Measurements from ENCODE around the gene GEMIN5. TPM values are rescaled to one million over a fixed set of nuclear protein-coding genes. Genes with fewer than 3 reads are reported as not detected.
"Not testable (repeated sequence)": the region's sequence is repeated elsewhere in the genome, so short reads cannot be mapped to it uniquely, and the experiment has no call there.

The GEMIN5 gene, protein sequence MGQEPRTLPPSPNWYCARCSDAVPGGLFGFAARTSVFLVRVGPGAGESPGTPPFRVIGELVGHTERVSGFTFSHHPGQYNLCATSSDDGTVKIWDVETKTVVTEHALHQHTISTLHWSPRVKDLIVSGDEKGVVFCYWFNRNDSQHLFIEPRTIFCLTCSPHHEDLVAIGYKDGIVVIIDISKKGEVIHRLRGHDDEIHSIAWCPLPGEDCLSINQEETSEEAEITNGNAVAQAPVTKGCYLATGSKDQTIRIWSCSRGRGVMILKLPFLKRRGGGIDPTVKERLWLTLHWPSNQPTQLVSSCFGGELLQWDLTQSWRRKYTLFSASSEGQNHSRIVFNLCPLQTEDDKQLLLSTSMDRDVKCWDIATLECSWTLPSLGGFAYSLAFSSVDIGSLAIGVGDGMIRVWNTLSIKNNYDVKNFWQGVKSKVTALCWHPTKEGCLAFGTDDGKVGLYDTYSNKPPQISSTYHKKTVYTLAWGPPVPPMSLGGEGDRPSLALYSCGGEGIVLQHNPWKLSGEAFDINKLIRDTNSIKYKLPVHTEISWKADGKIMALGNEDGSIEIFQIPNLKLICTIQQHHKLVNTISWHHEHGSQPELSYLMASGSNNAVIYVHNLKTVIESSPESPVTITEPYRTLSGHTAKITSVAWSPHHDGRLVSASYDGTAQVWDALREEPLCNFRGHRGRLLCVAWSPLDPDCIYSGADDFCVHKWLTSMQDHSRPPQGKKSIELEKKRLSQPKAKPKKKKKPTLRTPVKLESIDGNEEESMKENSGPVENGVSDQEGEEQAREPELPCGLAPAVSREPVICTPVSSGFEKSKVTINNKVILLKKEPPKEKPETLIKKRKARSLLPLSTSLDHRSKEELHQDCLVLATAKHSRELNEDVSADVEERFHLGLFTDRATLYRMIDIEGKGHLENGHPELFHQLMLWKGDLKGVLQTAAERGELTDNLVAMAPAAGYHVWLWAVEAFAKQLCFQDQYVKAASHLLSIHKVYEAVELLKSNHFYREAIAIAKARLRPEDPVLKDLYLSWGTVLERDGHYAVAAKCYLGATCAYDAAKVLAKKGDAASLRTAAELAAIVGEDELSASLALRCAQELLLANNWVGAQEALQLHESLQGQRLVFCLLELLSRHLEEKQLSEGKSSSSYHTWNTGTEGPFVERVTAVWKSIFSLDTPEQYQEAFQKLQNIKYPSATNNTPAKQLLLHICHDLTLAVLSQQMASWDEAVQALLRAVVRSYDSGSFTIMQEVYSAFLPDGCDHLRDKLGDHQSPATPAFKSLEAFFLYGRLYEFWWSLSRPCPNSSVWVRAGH (N-terminal part only)
- 10 to 100 TPM; 17.1 to 21.9 (median 21.5) TPM for polyA plus RNA-seq (ENCODE audit: insufficient read length in 4 of 4)

DNA sequence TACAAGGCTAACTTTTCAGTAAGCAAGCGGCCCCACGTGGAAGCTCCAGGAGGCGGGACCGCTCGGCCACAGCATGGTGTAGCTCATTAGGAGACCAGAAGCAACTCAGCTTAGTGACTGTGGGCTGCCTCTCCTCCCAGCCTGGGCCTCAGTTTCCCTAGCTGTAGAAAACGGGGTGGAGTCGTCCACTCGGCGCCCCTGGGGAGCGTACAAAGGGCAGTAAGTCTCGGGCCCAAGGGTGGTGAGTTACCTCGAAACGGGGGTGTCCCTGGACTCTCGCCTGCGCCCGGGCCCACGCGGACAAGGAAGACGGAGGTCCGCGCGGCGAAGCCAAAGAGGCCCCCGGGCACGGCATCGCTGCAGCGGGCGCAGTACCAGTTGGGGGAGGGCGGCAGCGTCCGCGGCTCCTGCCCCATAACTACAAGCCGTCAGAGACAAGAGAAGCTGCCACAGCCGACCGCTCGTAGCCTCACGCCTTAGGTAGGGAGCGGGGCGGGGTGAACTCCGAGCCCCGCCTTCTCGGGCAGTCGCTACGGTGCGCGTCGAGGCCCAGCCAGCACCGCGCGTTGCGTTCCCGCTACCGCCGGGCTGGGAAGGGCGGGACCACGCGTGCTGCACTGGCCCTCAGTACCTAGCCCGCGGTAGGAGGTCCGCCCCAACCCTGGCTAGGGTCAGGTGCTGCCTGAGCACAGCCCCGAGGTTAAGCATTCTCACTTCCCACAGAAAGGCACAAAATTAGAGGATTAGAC lies at the start of gene GEMIN5:
GEMIN5 (minus strand) TSS at position 494 of the 749 bp plus-strand sequence; CDS start at position 416, 78 bp downstream.
- DNase-seq (ENCODE audit: low read depth in 4 of 4, low spot score in 3 of 4): peak; percentile 59 to 74 (median 68)

DNA sequence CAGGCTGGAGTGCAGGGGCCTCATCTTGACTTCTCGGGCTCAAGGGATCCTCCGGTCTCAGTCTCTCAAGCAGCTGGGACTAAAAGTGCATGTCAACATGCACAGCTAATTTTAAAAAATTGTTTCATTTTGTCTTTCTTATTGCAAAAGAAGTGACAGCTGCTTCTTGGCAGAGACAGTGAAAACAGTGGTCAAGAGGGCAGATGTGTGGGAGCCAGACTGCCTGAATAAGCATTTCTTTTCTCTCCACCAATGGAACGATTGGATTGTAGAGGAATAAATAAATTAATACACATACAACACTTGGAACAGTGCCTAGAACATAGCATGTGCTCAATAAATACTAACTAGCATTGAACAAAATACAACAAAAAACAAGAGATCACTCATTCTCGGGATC lies 48.1 kb upstream of the GEMIN5 start:
- no peak for DNase-seq (ENCODE audit: low read depth in 4 of 4, low spot score in 3 of 4)

DNA sequence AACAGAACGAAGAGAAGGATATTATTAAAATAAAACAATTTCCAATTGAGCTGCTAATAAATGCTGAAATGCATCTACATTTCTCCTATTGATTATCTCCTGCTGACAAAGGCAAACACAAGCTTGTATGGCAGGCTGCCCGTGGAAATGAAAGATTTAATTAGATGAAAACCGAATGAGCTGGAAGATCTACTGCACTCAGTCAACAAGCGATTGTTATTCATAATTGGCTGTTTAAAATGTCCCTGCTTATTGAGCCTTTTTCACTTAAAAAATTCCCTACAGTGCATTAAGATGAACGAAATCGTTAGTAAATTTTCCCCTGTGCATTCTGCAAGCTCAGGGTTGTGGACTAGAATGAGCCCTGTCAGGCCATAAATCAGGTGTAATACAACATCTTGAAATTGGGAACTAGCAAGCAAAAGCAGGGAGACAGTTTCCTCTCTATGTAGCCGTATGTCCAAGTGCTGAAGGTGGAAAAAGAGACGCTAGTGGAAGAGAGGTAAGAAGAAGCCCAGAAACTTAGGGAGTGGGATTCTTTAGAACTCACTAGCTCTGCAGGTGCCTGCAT lies 47.0 kb upstream of the GEMIN5 start:
- DNase-seq (ENCODE audit: low read depth in 4 of 4, low spot score in 3 of 4): no peak

DNA sequence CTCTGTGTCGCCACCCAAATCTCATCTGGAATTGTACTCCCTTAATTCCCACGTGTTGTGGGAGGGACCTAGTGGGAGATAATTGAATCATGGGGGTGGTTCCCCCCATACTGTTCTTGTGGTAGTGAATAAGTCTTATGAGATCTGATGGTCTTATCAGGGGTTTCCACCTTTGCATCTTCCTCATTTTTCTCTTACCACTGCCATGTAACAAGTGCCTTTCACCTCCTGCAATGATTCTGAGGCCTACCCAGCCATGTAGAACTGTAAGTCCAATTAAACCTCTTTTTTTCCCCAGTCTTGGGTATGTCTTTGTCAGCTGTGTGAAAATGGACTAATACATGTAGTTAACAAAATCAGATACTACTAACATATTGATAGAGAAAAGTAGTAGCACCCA lies 40.3 kb upstream of the GEMIN5 start:
- not testable (repeated sequence) for DNase-seq (ENCODE audit: low read depth in 4 of 4, low spot score in 3 of 4)

DNA sequence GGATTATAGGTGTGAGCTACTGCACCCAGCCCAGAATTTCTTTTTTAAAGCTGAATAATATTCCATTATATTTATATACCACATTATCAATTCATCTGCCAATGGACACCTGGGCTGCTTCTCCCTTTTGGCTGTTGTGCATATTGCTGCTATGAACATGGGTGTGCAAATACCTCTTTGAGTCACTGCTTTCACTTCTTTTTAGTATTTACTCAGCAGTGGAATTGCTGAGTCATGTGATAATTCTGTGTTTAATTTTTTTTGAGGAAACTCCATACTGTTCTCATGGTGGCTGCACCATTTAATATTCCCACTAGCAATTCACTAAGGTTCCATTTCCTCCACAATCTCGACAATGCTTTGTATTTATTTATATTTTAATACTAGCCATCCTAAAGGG lies 39.4 kb upstream of the GEMIN5 start:
- DNase-seq (ENCODE audit: low read depth in 4 of 4, low spot score in 3 of 4): no peak

DNA sequence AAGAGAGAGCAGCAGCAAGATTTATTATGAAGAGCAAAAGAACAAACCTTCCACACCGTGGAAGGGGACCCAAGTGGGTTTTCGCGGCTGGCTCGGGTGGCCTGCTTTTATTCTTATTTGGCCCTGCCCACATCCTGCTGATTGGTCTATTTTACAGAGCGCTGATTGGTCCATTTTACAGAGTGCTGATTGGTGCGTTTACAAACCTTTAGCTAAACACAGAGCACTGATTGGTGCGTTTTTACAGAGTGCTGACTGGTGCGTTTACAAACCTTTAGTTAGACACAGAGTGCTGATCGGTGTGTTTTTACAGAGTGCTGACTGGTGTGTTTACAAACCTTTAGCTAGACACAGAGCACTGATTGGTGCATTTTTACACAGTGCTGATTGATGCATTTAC lies 38.1 kb upstream of the GEMIN5 start:
- DNase-seq (ENCODE audit: low read depth in 4 of 4, low spot score in 3 of 4): not testable (repeated sequence)

DNA sequence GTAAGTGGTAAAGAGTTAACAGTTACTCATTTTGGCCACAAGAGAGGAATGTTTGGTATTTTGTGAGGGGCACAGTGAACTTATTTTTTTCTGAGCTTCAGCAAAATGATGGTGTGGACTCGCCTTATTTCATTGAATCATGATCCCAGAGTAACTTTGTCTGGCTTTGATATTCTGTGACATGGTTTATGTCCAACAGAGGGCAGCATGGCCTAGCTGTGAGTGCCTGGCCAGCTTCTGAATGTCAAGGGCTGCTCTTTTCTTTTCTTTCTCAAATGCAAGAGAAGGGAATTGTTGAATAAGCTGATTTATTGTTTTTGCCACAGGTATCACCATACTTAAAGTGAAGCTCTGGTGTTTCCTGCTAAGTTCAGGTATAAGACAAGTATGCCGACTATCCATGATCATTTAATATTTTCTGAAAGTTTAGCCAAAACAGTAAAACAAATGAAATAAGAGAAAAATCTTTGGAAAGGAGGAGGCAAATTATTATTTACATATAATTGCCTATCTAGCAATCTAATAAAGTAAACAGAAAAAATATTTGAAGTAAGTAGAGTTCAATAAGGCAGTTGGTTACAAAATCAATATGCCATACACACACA lies 34.6 kb upstream of the GEMIN5 start:
- peak in 1 of 4 donors; percentile 17 for DNase-seq (ENCODE audit: low read depth in 4 of 4, low spot score in 3 of 4)

DNA sequence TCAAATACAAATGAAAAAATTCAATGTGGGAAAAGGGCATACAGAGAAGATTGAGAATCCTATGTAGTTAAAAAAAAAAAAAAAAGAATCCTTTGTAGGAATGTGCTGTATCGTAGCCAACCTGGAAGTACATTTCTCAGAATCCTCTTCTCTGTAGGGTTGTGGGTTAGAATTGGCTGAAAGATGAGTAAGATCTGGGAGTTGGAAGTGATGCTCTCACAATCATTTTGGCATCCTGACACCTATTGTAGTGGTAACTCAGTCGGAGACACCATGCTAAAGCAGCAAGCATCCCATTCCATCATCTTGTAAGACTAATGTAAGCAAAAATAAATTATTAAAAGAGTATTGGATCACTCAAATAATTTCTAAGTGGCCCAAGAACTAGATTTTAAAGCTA lies 33.5 kb upstream of the GEMIN5 start:
- no peak for DNase-seq (ENCODE audit: low read depth in 4 of 4, low spot score in 3 of 4)

DNA sequence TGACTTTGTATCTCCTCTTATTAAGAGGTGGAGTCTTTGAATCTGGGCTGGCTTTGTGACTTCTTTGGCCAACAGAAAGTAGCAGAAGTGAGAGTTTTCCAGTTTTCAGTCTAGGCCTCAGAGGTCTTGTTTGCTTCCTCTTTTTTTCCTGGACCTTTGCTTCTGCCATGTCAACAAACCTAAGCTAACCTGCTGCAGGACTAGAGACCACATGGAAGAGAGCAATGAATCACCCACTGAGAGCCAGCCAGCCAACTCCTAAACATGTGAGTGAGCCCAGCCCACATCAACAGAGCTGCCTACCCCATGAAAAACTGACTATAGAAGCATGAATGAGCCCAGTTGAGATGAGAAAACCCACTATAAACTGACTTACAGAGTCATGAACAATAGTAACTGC lies 32.7 kb upstream of the GEMIN5 start:
- DNase-seq (ENCODE audit: low read depth in 4 of 4, low spot score in 3 of 4): no peak

DNA sequence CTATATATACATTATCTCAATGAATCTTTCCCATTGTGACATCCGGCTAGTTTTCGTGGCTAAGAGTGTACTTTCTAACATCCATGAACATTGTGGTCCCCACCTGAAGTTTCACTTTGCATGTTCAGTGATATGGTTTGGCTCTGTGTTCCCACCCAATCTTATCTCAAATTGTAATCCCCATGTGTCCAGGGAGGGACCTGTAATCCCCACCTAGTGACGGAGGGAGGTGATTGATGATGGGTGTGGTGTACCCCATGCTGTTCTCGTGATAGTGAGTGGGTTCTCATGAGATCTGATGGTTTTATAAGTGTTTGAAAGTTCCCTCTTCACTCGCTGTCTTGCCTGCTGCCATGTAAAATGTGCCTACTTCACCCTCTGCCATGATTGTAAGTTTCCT lies 30.9 kb upstream of the GEMIN5 start:
- DNase-seq (ENCODE audit: low read depth in 4 of 4, low spot score in 3 of 4): no peak

DNA sequence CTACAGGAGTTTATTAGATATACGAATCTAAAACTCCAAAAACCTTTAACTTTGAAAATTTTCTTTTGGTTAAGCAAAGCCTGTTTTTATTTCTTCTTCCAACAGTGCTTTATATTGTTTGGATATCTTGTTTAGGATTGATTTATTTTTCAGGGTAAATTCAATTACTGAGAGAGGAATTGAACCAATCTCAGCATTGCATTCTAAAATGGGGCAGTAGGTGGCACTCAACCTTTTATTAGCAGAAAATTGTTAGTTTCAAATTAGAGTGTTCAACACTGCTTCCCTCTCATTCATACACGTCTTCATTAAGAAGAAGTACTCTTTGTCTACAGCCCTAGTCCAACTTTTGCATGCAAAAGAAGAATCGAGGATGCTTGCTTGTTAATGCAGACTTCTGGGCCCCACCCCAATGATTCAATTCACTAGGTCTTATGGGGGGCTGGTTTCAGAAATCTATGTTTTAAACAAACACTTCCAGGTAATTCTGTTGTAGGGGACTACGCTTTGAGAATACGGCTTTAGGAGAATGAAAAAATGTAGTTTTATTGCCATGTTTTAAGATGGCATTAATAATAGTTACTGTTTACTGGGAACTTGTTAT lies 29.5 kb upstream of the GEMIN5 start:
- DNase-seq (ENCODE audit: low read depth in 4 of 4, low spot score in 3 of 4): no peak

DNA sequence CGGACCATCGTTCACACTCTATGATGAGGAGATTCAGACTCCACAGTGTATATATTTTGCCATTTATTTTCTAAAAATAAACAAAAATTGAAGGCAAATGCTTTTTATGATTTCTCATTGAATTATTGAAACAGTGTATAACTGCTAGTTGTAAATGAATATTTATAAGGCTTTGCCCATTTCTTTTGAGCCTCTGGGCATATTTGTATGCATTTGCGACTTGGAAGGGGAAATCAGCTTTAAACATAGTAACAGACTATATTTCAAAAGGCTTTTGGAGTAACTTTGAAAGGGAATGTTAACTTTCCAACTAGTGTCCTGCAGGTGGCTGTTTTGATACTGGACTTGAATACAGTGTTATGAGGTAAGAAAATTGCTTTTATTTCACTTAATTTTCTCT lies 28.9 kb upstream of the GEMIN5 start:
- DNase-seq (ENCODE audit: low read depth in 4 of 4, low spot score in 3 of 4): no peak

DNA sequence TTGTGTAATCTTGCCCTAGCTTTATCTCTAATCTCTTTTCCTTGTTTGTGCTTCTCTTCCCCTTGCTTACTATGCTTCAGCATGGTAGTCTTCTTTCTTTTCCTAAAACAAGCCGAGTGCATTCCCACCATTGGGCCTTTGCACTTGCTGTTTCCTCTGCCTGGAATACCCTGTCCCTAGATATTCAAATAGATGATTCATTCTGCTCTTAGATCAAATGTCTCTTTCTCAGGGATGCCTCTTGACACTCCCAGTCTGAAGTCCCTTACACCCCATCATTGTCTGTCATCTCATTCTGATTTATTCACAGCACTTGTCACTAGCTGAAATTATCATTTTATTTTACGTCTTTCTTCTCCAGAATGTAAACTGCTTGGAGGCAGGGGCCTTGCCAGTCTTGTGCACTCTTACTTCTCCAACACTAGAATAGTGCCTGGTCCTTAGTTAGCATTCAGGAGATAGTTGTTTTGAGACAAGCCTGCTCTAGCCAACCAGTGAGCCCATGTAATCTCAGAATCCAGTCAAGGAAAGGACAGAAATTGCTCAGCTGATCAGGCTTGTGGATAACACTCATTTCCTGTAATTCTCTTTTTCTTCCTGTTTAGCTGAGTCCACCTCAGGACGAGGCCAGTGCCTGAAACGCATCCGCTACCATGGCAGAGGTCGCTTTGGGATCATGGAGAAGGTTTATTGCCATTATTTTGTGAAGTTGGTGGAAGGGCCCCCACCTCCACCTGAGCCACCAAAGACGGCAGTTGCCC lies 28.2 kb upstream of the GEMIN5 start:
- no peak for DNase-seq (ENCODE audit: low read depth in 4 of 4, low spot score in 3 of 4)

DNA sequence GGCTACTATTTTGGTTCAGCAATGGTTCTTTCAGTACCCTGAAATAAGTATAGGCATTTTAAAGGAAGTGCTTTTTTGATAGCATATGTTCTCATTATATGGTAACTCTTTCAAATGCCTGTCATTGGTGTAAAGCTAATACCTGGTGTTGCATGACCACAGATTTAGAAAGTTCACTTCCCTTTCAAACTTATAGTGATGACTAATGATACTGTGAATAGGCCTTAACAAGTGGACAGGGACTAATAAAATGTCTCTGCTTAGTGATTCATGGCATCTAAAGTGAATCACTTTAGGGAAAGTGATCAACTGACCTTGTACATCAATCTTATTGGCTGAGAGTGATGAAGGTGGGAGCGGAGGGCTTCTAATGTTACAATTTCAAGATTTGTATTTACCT lies 24.5 kb upstream of the GEMIN5 start:
- DNase-seq (ENCODE audit: low read depth in 4 of 4, low spot score in 3 of 4): no peak

DNA sequence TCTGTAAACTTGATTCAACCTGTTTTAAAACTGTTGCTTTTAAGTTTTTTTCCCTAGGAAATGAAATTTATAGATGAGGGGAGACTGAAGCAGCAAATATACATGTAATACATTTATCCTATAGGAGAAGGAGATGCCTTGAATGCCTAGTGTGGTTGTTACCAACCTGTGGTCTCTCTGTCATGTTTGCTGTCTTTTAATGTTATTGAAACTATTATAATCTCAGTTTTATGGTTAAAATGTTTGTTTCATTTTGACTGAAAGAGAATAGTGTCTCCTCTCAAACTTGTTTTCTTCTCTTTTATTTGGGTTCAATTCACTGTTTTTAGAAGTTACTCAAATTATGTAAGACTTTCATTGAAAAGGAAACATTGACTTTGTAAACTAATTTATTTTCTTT lies 18.7 kb upstream of the GEMIN5 start:
- DNase-seq (ENCODE audit: low read depth in 4 of 4, low spot score in 3 of 4): no peak

DNA sequence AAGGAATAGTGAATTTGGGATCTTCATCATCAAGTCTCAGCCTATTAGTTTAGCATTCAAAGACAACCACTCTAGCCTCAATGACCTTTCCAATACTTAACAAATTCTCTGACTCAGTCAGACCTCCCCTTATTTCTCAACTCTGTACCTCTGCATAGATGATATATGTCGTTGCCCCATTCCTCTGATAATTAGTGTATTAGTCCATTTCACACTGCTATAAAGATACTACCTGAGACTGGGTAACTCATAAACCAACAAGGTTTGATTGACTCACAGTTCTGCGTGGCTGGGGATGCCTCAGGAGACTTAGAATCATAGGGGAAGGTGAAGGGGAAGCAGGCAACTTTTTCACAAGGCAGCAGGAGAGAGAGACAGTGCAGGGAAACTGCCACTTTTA lies 11.8 kb upstream of the GEMIN5 start:
- DNase-seq (ENCODE audit: low read depth in 4 of 4, low spot score in 3 of 4): no peak

DNA sequence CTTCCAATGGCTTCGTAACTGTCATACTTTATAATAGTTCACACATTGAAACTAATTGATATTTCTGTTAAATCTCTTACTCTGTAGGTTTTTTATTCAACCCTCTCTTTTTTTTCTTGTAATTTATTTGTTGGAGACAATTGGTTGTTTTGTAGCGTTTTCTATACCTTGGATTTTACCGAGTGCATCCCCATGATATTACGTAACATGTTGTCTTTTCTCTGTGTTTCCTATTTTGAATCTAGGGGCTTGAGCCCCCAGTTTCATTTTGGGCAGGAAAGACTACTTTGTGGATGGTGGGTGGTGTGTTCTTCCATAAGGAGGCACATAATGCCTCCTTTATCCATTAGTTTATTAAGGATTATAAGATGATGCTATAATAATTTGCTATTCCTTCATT lies 10.3 kb upstream of the GEMIN5 start:
- no peak for DNase-seq (ENCODE audit: low read depth in 4 of 4, low spot score in 3 of 4)

DNA sequence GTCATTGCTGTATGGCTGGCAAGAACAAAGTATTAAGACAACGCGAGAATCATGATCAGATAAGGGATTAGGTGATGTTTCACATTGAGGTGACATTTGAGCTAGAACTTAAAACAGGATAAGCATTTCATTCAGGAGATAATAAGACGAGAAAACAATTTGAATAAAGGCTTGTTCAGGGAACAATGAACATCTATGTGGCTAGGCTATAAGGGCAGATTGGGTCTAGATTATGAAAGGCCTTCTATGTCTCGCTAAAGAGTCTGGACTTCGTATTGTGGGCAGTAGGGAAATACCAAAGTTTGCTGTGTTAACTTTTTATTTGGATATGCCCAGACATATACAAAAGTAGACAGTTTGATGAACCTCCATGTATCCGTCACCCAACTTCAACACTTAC lies 9.8 kb upstream of the GEMIN5 start:
- DNase-seq (ENCODE audit: low read depth in 4 of 4, low spot score in 3 of 4): no peak

Data from left renal pelvis (tissue), 4 donors.